ENCODE results near the gene PDF.

The PDF gene

GRCh38 chr16:69344171-69344570 is 13.8 kb upstream of the PDF start:
- TF ChIP-seq, protein P1, sequence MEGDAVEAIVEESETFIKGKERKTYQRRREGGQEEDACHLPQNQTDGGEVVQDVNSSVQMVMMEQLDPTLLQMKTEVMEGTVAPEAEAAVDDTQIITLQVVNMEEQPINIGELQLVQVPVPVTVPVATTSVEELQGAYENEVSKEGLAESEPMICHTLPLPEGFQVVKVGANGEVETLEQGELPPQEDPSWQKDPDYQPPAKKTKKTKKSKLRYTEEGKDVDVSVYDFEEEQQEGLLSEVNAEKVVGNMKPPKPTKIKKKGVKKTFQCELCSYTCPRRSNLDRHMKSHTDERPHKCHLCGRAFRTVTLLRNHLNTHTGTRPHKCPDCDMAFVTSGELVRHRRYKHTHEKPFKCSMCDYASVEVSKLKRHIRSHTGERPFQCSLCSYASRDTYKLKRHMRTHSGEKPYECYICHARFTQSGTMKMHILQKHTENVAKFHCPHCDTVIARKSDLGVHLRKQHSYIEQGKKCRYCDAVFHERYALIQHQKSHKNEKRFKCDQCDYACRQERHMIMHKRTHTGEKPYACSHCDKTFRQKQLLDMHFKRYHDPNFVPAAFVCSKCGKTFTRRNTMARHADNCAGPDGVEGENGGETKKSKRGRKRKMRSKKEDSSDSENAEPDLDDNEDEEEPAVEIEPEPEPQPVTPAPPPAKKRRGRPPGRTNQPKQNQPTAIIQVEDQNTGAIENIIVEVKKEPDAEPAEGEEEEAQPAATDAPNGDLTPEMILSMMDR (IDR thresholded peaks at IDR 0.05; ENCODE audit: control insufficient read depth, extremely low read depth, insufficient read depth) = no peak
- H3K4me3 ChIP-seq (ENCODE audit: low read depth, low read length) = no peak overlapping the region

GRCh38 chr16:69340095-69340644 is 9.8 kb upstream of the PDF start:
- H3K4me3 ChIP-seq (ENCODE audit: low read depth, low read length) = peak overlapping the region; percentile 95
- TF ChIP-seq, protein P1 (IDR thresholded peaks at IDR 0.05; ENCODE audit: control insufficient read depth, extremely low read depth, insufficient read depth) = no peak
- no peak for DNase-seq (ENCODE audit: low read depth)

More at GRCh38 chr16:69344171-69344570, 13.8 kb upstream of the PDF start:
- no peak for DNase-seq (ENCODE audit: low read depth)

GRCh38 chr16:69339289-69340094 is 9.1 kb upstream of the PDF start, which contains the start of the genes COG8 and NIP7:
Gene COG8 (minus strand): TSS chr16:69339564. CDS start chr16:69339552, 12 bp downstream.
Gene NIP7 (plus strand): TSS chr16:69339772. CDS start chr16:69339830, 58 bp downstream.
- H3K4me3 ChIP-seq (ENCODE audit: low read depth, low read length) = peak within 1 kb of the TSS; percentile 95
- TF ChIP-seq, protein P1 (IDR thresholded peaks at IDR 0.05; ENCODE audit: control insufficient read depth, extremely low read depth, insufficient read depth) = peak; percentile 88
- DNase-seq (ENCODE audit: low read depth) = peak; percentile 97

- DNase-seq (ENCODE audit: low read depth) = no peak
- TF ChIP-seq, protein P1 (IDR thresholded peaks at IDR 0.05; ENCODE audit: control insufficient read depth, extremely low read depth, insufficient read depth) = no peak
- peak overlapping the region; percentile 95 for H3K4me3 ChIP-seq (ENCODE audit: low read depth, low read length)
Measured at GRCh38 chr16:69338557-69339288, 8.3 kb upstream of the PDF start.

DNA sequence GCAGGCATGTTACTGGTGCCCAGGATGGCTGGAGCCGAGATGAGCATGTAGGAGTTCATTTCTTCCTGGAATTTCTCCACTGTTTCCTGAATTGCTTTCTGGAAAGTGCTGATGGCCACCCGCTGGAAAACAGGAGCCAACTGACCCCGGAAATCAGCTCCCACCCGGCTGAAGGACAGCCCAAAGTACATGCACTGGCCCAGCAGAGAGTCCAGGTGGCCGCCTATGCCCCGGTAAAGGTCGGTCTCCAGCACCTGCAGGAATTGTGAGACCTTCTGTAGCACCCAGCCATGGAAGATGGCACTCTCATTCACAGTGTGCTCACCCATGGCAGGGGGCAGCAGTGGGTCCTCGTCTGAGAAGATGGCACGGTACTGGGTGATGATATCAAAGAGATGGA is 4.3 kb upstream of the PDF start:
- H3K4me3 ChIP-seq (ENCODE audit: low read depth, low read length) = no peak overlapping the region
- DNase-seq (ENCODE audit: low read depth) = no peak

More for the DNA sequence above, 4.3 kb upstream of the PDF start:
- TF ChIP-seq, protein P1 (IDR thresholded peaks at IDR 0.05; ENCODE audit: control insufficient read depth, extremely low read depth, insufficient read depth) = no peak

All from LNCaP clone FGC (cell line).